Measurements from ENCODE around the gene PDE11A. TPM values are rescaled to one million over a fixed set of nuclear protein-coding genes. Genes with fewer than 3 reads are reported as not detected.
"Not testable (repeated sequence)": the region's sequence is repeated elsewhere in the genome, so short reads cannot be mapped to it uniquely, and the experiment has no call there.

Gene PDE11A
- total RNA-seq, 1 donor from 2014 or later = 0.27 TPM

DNA sequence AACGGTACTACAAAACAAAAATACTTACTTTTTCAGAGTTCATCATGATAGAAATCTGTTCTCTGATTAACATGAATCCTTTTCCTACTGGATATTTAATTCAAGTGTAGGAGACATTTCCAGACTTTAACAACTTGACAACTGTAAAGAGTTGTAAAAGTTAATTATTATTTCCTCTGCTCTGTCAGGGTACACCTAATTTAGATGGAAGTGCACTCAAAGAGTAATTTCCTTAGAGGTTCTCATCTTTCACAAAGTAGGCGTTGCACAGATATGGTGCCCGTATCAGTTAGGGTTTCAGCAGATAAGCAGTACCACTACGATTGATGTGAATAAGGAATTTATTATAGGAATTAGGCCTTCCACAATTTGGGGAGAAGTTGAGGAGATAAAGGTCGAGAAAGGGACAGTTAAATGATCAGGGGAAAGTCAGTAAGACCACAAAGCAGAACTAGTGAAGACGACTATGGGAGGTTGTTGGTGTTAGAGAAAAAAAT, 16.2 kb upstream of the PDE11A start:
- Mint-ChIP-seq H3K9me3 (ENCODE audit: unreplicated experiment) (no peaks in the 10 kb centered on the region), H3K27me3 (ENCODE audit: unreplicated experiment) (no peaks in the 10 kb centered on the region), H3K4me3 (ENCODE audit: unreplicated experiment) (no peak overlapping the region), H3K27ac (ENCODE audit: unreplicated experiment) (no peak overlapping the region), H3K4me1 (ENCODE audit: low read depth, unreplicated experiment) (no peaks in the 10 kb centered on the region), H3K36me3 (ENCODE audit: unreplicated experiment) (no peaks in the 10 kb centered on the region)
- TF ChIP-seq, protein P1, sequence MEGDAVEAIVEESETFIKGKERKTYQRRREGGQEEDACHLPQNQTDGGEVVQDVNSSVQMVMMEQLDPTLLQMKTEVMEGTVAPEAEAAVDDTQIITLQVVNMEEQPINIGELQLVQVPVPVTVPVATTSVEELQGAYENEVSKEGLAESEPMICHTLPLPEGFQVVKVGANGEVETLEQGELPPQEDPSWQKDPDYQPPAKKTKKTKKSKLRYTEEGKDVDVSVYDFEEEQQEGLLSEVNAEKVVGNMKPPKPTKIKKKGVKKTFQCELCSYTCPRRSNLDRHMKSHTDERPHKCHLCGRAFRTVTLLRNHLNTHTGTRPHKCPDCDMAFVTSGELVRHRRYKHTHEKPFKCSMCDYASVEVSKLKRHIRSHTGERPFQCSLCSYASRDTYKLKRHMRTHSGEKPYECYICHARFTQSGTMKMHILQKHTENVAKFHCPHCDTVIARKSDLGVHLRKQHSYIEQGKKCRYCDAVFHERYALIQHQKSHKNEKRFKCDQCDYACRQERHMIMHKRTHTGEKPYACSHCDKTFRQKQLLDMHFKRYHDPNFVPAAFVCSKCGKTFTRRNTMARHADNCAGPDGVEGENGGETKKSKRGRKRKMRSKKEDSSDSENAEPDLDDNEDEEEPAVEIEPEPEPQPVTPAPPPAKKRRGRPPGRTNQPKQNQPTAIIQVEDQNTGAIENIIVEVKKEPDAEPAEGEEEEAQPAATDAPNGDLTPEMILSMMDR (IDR thresholded peaks at IDR 0.05; ENCODE audit: partially characterized antibody, unreplicated experiment) = no peak
- no peak for DNase-seq

DNA sequence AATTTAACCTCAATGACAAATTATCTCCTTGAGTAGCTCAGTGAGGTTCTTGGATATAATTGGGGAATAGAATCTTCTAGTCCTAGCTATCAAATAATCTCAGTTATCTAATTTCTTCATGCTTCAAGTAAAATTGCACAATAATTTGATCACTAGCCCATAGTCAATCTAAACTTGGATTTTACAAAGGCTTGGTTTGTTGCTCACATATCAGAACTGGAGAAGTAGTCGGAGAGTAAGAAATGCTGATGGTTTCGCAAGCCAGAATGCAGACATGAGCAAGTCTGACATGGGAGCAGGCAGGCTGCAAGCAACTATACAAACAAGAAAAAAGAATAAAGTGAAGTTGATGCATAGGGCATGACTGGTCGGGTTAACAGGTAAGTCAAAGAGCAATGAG, 11.7 kb upstream of the PDE11A start:
- Mint-ChIP-seq H3K36me3 (ENCODE audit: unreplicated experiment) (no peaks in the 10 kb centered on the region), H3K27me3 (ENCODE audit: unreplicated experiment) (no peaks in the 10 kb centered on the region), H3K27ac (ENCODE audit: unreplicated experiment) (no peak overlapping the region), H3K4me1 (ENCODE audit: low read depth, unreplicated experiment) (no peaks in the 10 kb centered on the region), H3K4me3 (ENCODE audit: unreplicated experiment) (no peak overlapping the region), H3K9me3 (ENCODE audit: unreplicated experiment) (no peaks in the 10 kb centered on the region)
- no peak for DNase-seq
- TF ChIP-seq, protein P1 (IDR thresholded peaks at IDR 0.05; ENCODE audit: partially characterized antibody, unreplicated experiment) = no peak

DNA sequence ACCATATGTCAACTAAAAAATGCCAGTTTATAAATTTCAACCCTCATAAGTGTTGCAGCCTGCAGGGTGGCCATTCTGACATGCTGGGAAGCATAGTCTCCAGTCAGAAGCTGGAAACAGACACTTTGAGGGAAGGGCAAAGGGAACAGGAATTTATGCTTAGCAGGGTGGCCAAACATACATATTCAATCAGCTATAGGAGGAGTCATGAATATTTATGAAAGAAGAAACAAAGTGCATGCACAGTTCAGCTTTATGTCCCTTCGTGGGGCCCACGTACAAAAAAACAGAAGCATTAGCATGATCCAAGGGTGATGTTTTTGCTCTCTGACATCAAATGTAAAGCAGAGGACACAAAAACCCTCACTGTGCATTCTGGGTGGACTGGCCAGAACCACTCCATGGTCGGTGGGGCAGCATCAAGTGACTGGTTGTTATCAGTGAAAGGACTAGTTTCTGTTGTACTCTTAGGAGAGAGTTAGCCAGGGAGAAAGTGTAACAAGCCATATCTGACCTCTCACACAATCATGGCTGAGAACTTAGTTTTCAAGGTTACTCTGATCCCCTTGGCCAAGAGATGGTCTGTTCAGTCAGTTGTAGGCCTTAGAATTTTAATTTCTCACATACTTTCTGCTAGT, 9.9 kb upstream of the PDE11A start:
- H3K27ac Mint-ChIP-seq (ENCODE audit: unreplicated experiment) = no peak overlapping the region
- no peaks in the 10 kb centered on the region for H3K27me3 Mint-ChIP-seq (ENCODE audit: unreplicated experiment)
- no peak overlapping the region for H3K4me3 Mint-ChIP-seq (ENCODE audit: unreplicated experiment)
- no peaks in the 10 kb centered on the region for H3K36me3 Mint-ChIP-seq (ENCODE audit: unreplicated experiment)
- DNase-seq = no peak
- no peaks in the 10 kb centered on the region for H3K4me1 Mint-ChIP-seq (ENCODE audit: low read depth, unreplicated experiment)
- TF ChIP-seq, protein P1 (IDR thresholded peaks at IDR 0.05; ENCODE audit: partially characterized antibody, unreplicated experiment) = no peak
- H3K9me3 Mint-ChIP-seq (ENCODE audit: unreplicated experiment) = no peaks in the 10 kb centered on the region

DNA sequence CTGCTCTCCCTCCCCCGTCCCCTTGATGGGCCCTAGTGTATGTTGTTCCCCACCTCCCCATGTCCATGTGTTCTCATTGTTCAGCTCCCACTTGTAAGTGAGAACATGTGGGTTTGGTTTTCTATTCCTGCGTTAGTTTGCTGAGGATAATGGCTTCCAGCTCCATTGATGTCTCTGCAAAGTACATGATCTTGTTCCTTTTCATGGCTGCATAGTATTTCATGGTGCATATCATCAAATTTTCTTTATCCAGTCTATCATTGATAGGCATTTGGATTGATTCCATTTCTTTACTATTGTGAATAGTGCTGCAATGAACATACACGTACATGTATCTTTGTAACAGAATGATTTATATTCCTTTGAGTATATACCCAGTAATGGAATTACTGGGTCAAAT, 6.7 kb upstream of the PDE11A start:
- H3K27me3 Mint-ChIP-seq (ENCODE audit: unreplicated experiment); H3K4me1 Mint-ChIP-seq (ENCODE audit: low read depth, unreplicated experiment); H3K9me3 Mint-ChIP-seq (ENCODE audit: unreplicated experiment); H3K27ac Mint-ChIP-seq (ENCODE audit: unreplicated experiment); H3K36me3 Mint-ChIP-seq (ENCODE audit: unreplicated experiment); DNase-seq; H3K4me3 Mint-ChIP-seq (ENCODE audit: unreplicated experiment): not testable (repeated sequence)

DNA sequence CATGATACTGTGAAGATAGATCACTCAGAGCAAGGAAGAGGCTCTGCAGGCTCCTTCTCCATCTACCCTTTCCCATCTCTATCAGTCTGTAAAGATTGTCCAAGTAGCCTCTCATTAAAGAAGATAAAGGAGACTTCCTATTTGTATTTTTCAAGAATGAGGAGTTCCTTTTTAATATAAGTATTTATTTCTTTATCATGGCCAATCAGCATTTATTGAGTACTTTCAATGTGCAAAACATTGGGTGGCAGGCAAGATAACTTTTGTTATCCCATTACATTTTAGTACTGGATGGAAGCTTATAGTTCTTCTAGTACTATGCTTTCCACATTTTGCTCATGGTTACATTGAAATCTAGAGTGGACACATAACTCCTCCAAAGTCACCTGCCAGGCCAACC, 3.6 kb upstream of the PDE11A start:
- Mint-ChIP-seq H3K27ac (ENCODE audit: unreplicated experiment) (no peak overlapping the region), H3K27me3 (ENCODE audit: unreplicated experiment) (peaks cover under 1% of the 10 kb centered on the region), H3K4me3 (ENCODE audit: unreplicated experiment) (no peak overlapping the region), H3K4me1 (ENCODE audit: low read depth, unreplicated experiment) (no peaks in the 10 kb centered on the region), H3K9me3 (ENCODE audit: unreplicated experiment) (no peaks in the 10 kb centered on the region), H3K36me3 (ENCODE audit: unreplicated experiment) (no peaks in the 10 kb centered on the region)
- TF ChIP-seq, protein P1 (IDR thresholded peaks at IDR 0.05; ENCODE audit: partially characterized antibody, unreplicated experiment) = no peak
- no peak for DNase-seq
